ENCODE measurements around the gene RTN1. TPM values are rescaled to one million over a fixed set of nuclear protein-coding genes. Genes with fewer than 3 reads are reported as not detected.

The RTN1 gene
- total RNA-seq, 1 donor = 0.43 TPM

DNA sequence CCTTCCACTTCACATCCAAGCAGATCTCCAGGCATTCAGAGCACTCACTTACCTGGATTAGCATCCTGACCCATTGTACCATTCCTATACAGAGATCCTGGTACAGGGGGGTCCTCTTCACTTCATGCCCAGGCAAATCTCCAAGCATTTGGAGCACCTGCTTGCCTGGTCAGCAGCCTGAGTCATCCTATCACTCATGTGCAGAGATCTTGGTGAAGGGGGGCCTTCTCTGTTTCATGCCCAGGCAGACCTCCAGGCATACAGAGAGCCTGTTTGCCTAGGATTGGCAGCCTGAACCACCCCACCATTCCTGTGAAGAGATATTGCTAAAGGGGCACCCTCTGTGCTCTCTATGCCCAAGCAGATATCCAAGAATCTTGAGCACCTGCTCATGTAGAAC lies 182.9 kb downstream of the RTN1 start:
- DNase-seq (ENCODE audit: low read depth) = no peak
- TF ChIP-seq, protein P1, sequence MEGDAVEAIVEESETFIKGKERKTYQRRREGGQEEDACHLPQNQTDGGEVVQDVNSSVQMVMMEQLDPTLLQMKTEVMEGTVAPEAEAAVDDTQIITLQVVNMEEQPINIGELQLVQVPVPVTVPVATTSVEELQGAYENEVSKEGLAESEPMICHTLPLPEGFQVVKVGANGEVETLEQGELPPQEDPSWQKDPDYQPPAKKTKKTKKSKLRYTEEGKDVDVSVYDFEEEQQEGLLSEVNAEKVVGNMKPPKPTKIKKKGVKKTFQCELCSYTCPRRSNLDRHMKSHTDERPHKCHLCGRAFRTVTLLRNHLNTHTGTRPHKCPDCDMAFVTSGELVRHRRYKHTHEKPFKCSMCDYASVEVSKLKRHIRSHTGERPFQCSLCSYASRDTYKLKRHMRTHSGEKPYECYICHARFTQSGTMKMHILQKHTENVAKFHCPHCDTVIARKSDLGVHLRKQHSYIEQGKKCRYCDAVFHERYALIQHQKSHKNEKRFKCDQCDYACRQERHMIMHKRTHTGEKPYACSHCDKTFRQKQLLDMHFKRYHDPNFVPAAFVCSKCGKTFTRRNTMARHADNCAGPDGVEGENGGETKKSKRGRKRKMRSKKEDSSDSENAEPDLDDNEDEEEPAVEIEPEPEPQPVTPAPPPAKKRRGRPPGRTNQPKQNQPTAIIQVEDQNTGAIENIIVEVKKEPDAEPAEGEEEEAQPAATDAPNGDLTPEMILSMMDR (IDR thresholded peaks at IDR 0.05; ENCODE audit: insufficient read depth, low read depth, low read length) = no peak
- H3K4me3 ChIP-seq (ENCODE audit: low read depth, low read length) = no peak overlapping the region

- DNase-seq (ENCODE audit: low read depth) = no peak
- H3K4me3 ChIP-seq (ENCODE audit: low read depth, low read length) = no peak overlapping the region
- TF ChIP-seq, protein P1 (IDR thresholded peaks at IDR 0.05; ENCODE audit: insufficient read depth, low read depth, low read length) = no peak
Observed at GRCh38 chr14:59679872-59680271, 190.7 kb downstream of the RTN1 start.

DNA sequence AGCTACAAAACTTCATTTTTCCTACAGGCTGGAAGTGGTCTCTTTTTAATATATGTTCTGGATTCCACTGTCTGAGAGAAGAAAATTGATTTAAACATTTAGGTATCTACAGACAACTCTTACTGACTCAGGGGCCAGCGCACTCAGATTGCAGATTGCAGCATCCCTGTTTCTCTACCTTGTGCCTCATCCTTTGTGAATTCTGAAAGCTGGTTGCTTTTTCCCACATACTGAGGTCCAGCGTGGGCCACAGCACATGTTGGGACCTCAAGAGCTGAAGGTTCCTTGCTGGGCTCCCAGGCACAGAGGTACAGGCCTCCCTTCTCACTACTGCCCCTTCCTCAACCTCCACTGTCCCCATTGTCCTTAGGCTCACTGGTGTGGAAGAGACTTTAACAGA lies 192.2 kb downstream of the RTN1 start:
- DNase-seq (ENCODE audit: low read depth) = no peak
- no peak overlapping the region for H3K4me3 ChIP-seq (ENCODE audit: low read depth, low read length)
- TF ChIP-seq, protein P1 (IDR thresholded peaks at IDR 0.05; ENCODE audit: insufficient read depth, low read depth, low read length) = no peak

DNA sequence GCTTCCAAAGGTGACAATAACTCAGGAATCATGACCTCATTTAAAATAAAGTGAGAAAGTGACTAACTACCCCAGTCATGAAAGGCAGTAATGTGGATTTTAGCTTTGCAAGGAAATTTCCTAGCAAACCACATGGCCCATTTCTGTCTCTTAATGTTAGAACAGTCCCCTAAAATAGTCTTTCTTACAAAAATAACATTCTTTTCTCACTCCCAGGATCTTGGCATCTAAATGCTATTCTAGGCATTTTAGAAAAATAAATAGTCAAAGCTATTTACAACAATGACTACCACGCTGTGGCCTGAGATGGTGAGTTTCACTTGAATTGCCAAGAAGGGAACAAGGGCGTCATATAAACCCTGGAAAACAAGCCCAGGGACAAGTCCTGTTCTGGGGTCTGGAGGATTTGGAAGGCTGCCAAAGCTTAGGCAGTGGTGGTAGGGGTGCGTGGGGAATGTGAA lies 192.8 kb downstream of the RTN1 start:
- DNase-seq (ENCODE audit: low read depth) = no peak
- TF ChIP-seq, protein P1 (IDR thresholded peaks at IDR 0.05; ENCODE audit: insufficient read depth, low read depth, low read length) = no peak
- H3K4me3 ChIP-seq (ENCODE audit: low read depth, low read length) = no peak overlapping the region

- H3K4me3 ChIP-seq (ENCODE audit: low read depth, low read length) = no peak overlapping the region
- TF ChIP-seq, protein P1 (IDR thresholded peaks at IDR 0.05; ENCODE audit: insufficient read depth, low read depth, low read length) = no peak
- DNase-seq (ENCODE audit: low read depth) = no peak
Observed at GRCh38 chr14:59675394-59675793, 195.2 kb downstream of the RTN1 start.

DNA sequence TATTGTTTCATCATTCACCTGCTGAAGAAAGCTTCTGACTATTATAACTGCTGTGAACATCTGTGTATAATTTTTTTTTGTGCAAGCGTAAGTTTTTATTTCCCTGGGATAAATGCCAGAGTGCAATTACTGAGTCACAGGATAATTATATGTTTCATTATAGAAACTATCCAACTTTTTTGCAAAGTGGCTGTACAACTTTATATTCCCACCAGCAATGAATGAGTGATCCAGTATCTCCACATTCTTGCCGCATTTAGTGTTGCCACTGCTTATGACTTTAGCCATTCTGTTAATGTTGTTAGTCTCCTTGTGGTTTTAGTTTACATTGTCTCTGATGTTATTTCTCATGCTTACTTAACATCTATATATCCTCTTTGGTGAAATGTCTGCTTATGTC lies 205.8 kb downstream of the RTN1 start:
- TF ChIP-seq, protein P1 (IDR thresholded peaks at IDR 0.05; ENCODE audit: insufficient read depth, low read depth, low read length) = no peak
- no peak for DNase-seq (ENCODE audit: low read depth)

DNA sequence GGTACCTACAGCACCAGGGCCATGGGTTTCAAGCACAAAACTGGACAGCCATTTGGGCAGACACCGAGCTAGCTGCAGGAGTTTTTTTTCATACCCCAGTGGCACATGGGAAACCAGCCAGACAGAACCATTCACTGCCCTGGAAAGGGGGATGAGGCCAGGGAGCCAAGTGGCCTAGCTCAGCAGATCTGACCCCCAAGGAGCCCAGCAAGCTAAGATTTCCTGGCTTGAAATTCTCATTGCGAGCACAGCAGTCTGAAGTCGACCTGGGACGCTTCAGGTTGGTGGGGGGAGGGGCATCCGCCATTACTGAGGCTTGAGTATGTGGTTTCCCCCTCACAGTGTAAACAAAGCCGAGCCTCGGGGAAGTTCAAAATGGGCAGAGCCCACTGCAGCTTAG lies 212.8 kb downstream of the RTN1 start:
- TF ChIP-seq, protein P1 (IDR thresholded peaks at IDR 0.05; ENCODE audit: insufficient read depth, low read depth, low read length) = no peak
- no peak for DNase-seq (ENCODE audit: low read depth)
- H3K4me3 ChIP-seq (ENCODE audit: low read depth, low read length) = no peak overlapping the region

More for the DNA sequence above, 205.8 kb downstream of the RTN1 start:
- H3K4me3 ChIP-seq (ENCODE audit: low read depth, low read length) = no peak overlapping the region
